ENCODE results near the gene GRK1. TPM values are rescaled to one million over a fixed set of nuclear protein-coding genes. Genes with fewer than 3 reads are reported as not detected.

GRK1 gene
- total and polyA plus RNA-seq, 2 of the 4 experiments (the other 2 are of a cell fraction): not detected

GRCh38 chr13:113672002-113672651 lies 5.1 kb downstream of the GRK1 start:
- ChIA-PET CTCF (no interaction called here), POLR2A (ENCODE audit: unreplicated experiment) (no interaction called here)
- Histone ChIP-seq H3K4me1 (ENCODE audit: control insufficient read depth, insufficient read depth, low read length) (no peaks in the 10 kb centered on the region), H2AK9ac (replicated peaks; ENCODE audit: low read depth, low read length, poor library complexity) (no peak overlapping the region), H2BK15ac (ENCODE audit: low read depth, low read length) (no peak overlapping the region), H3K79me1 (ENCODE audit: low read depth in 1 of 2, low read length in 2 of 2) (no peaks in the 10 kb centered on the region), H3K14ac (replicated peaks; ENCODE audit: low read depth, low read length) (no peak overlapping the region; the same call in 1 of the 2 replicates), H4K5ac (ENCODE audit: low read depth, low read length) (no peak overlapping the region), H3K9ac (ENCODE audit: low read depth, low read length) (no peak overlapping the region), H3K4me2 (ENCODE audit: low read depth, low read length) (no peak overlapping the region), H4K91ac (ENCODE audit: insufficient read depth, low read depth, low read length) (no peak overlapping the region), H3K27me3 (ENCODE audit: control insufficient read depth, insufficient read depth, low read length) (peaks cover 9% of the 10 kb centered on the region; the same call in 1 of the 2 replicates), H3K23ac (ENCODE audit: low read depth, low read length) (no peak overlapping the region), H4K8ac (ENCODE audit: low read depth in 2 of 2, low read length in 2 of 2) (no peak overlapping the region), H2BK120ac (ENCODE audit: low read depth, low read length) (no peak overlapping the region), H2BK20ac (ENCODE audit: low read depth, low read length) (no peak overlapping the region), H3K4me3 (ENCODE audit: insufficient read depth, low read depth, low read length) (no peak overlapping the region), H3K36me3 (ENCODE audit: control insufficient read depth, insufficient read depth, low read length) (no peaks in the 10 kb centered on the region), H3K4ac (ENCODE audit: low read depth, low read length) (no peak overlapping the region), H3K9me3 (ENCODE audit: control insufficient read depth, insufficient read depth, low read length) (no peaks in the 10 kb centered on the region), H3K9me1 (ENCODE audit: insufficient read depth, low read length) (no peaks in the 10 kb centered on the region), H3K27ac (ENCODE audit: insufficient read depth, low read length) (no peak overlapping the region), H2BK5ac (ENCODE audit: low read depth, low read length, poor library complexity, severe bottlenecking) (peak overlapping the region; percentile 88), H3K56ac (ENCODE audit: extremely low read depth, insufficient read depth, low read length) (no peak overlapping the region), H2AFZ (replicated peaks; ENCODE audit: low read length, poor library complexity) (peak overlapping the region; percentile 70), H4K20me1 (ENCODE audit: insufficient read depth, low read length) (no peaks in the 10 kb centered on the region), H2AK5ac (ENCODE audit: low read depth, low read length) (no peak overlapping the region), H3K18ac (ENCODE audit: low read depth, low read length) (no peak overlapping the region)
- ATAC-seq (ENCODE audit: low read depth) (0 out of 2 replicates have a peak, but pooled peaks have one; percentile 24), DNase-seq (no peak)
- WGBS, 2 experiments (ENCODE audit: extremely low coverage in 2 of 2, insufficient read length in 1 of 2): 62 to 100% methylated on average over 2 to 5 of the region's 18 CpGs
- in situ Hi-C loops (cut with MboI; ENCODE audit: low sequenced_read_pairs) (no loop called here), intact Hi-C loops (cut with micrococcal nuclease) (no loop called here), dilution Hi-C loops (cut with HindIII; ENCODE audit: low sequenced_read_pairs, unreplicated experiment) (no loop called here)
- TF ChIP-seq CTCF (conservative IDR thresholded peaks at IDR 0.05; ENCODE audit: low read depth, low read length): no peak
- TF ChIP-seq FOS (IDR thresholded peaks at IDR 0.05; ENCODE audit: low read depth, low read length): no peak
- TF ChIP-seq BHLHE40 (IDR thresholded peaks at IDR 0.05; ENCODE audit: low read depth, low read length): no peak
- TF ChIP-seq NFE2L2 (IDR thresholded peaks at IDR 0.05; ENCODE audit: low read depth, low read length): no peak
- TF ChIP-seq USF2 (IDR thresholded peaks at IDR 0.05; ENCODE audit: low read depth, low read length): no peak
- no peak for TF ChIP-seq MAFK (IDR thresholded peaks at IDR 0.05; ENCODE audit: low read depth, low read length)
- TF ChIP-seq RAD21 (IDR thresholded peaks at IDR 0.05; ENCODE audit: low read length): no peak
- BruUV-seq (replicated peaks): no TSS peak

All from IMR-90 (cell line).